DOHH2 (cell line): ENCODE results near the gene OSBPL3.

ENCODE experiments used
- H3F3A ChIP-seq: fragments of 200-600 bp; sonication (generic), shearing (Covaris generic); 2 replicates; pipeline ENCODE4 v1.6.0; 2016; ENCODE audit warnings: antibody characterized with exemption, mild to moderate bottlenecking; ENCODE audit not compliant: control insufficient read depth, insufficient read depth
- H3K27ac ChIP-seq: fragments of 200-600 bp; sonication (generic); 2 replicates; pipeline ENCODE4 v1.5.1; 2014; ENCODE audit warnings: low read depth, mild to moderate bottlenecking, low read length, moderate library complexity
- H3K27me3 ChIP-seq: fragments of 200-600 bp; sonication (generic); 2 replicates; pipeline ENCODE4 v1.6.1; 2014; ENCODE audit warnings: mild to moderate bottlenecking, low read length, mixed read lengths; ENCODE audit not compliant: control insufficient read depth
- H3K36me3 ChIP-seq: fragments of 200-600 bp; sonication (generic); 2 replicates; pipeline ENCODE4 v1.6.1; 2014; ENCODE audit warnings: mild to moderate bottlenecking, low read length, moderate library complexity, mixed read lengths; ENCODE audit not compliant: control insufficient read depth
- H3K4me1 ChIP-seq: fragments of 200-600 bp; sonication (generic); 2 replicates; pipeline ENCODE4 v1.6.1; 2014; ENCODE audit warnings: mild to moderate bottlenecking, low read length, mixed read lengths; ENCODE audit not compliant: control insufficient read depth
- H3K4me2 ChIP-seq: fragments of 200-600 bp; sonication (generic); 2 replicates; pipeline ENCODE4 v1.6.0; 2014; ENCODE audit warnings: mild to moderate bottlenecking, low read length, moderate library complexity
- H3K4me3 ChIP-seq: fragments of 200-600 bp; sonication (generic); 2 replicates; pipeline ENCODE4 v1.5.1; 2014; ENCODE audit warnings: mild to moderate bottlenecking, low read length, mixed read lengths
- H3K79me2 ChIP-seq: fragments of 200-600 bp; sonication (generic); 2 replicates; pipeline ENCODE4 v1.6.1; 2014; ENCODE audit warnings: mild to moderate bottlenecking, low read length, mixed read lengths; ENCODE audit not compliant: control insufficient read depth
- H3K9me2 ChIP-seq: fragments of 200-600 bp; sonication (generic); replicated peaks from 2 replicates; pipeline ENCODE4 v1.6.1; 2014; ENCODE audit warnings: mild to moderate bottlenecking, low read length, mixed read lengths; ENCODE audit not compliant: control insufficient read depth
- H3K9me3 ChIP-seq: fragments of 200-600 bp; sonication (generic); 2 replicates; pipeline ENCODE4 v1.6.1; 2014; ENCODE audit warnings: antibody characterized with exemption, low read length, mixed read lengths; ENCODE audit not compliant: control insufficient read depth, insufficient read depth
- H4K20me1 ChIP-seq: fragments of 200-600 bp; sonication (generic); 2 replicates; pipeline ENCODE4 v1.6.0; 2014; ENCODE audit warnings: low read depth, mild to moderate bottlenecking, antibody characterized with exemption, low read length, moderate library complexity; ENCODE audit not compliant: control insufficient read depth, insufficient read depth
- EZH2phosphoT487 ChIP-seq: fragments of 200-600 bp; sonication (generic); IDR thresholded peaks from 2 replicates; pipeline ENCODE4 v1.6.1; 2017; ENCODE audit warnings: borderline replicate concordance, mild to moderate bottlenecking, antibody characterized with exemption, low read length, moderate library complexity, mixed read lengths
- TF ChIP-seq, protein P1 (sequence below): fragments of 200-600 bp; sonication (generic); IDR thresholded peaks from one replicate; pipeline ENCODE4 v1.5.1; 2014; ENCODE audit warnings: antibody characterized with exemption, mild to moderate bottlenecking, low read depth, low read length; ENCODE audit not compliant: poor library complexity, severe bottlenecking

OSBPL3 gene

DNA sequence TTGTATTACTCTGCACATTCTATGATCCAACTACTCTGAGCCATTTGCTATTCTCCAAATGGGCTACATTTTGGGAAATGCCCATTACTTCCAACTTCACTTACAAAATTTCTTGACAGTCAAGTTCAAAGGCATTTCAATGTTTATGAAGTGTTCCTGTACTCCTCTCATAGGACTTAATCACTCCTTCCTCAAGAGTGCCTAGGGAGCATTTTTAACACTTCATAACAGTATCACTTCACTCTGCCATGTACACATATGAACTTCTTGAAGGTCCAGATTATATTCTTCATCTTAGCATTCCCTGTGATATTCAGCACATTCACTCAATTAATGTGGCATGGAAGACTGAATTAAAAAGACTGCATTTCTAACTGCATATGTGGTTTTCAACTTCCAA is 21.6 kb downstream of the OSBPL3 start:
- H4K20me1 ChIP-seq: peaks cover 29% of the 10 kb centered on the region; the same call in 1 of the 2 replicates
- H3K4me3 ChIP-seq: no peak overlapping the region
- no peaks in the 10 kb centered on the region for H3F3A ChIP-seq
- no peak overlapping the region for H3K27ac ChIP-seq
- no peaks in the 10 kb centered on the region for H3K27me3 ChIP-seq
- no peaks in the 10 kb centered on the region for H3K9me2 ChIP-seq
- H3K79me2 ChIP-seq: peaks cover 99% of the 10 kb centered on the region
- H3K4me2 ChIP-seq: no peak overlapping the region
- peaks cover 47% of the 10 kb centered on the region for H3K4me1 ChIP-seq
- H3K36me3 ChIP-seq: peaks cover 18% of the 10 kb centered on the region; the same call in 1 of the 2 replicates
- TF ChIP-seq, protein P1, sequence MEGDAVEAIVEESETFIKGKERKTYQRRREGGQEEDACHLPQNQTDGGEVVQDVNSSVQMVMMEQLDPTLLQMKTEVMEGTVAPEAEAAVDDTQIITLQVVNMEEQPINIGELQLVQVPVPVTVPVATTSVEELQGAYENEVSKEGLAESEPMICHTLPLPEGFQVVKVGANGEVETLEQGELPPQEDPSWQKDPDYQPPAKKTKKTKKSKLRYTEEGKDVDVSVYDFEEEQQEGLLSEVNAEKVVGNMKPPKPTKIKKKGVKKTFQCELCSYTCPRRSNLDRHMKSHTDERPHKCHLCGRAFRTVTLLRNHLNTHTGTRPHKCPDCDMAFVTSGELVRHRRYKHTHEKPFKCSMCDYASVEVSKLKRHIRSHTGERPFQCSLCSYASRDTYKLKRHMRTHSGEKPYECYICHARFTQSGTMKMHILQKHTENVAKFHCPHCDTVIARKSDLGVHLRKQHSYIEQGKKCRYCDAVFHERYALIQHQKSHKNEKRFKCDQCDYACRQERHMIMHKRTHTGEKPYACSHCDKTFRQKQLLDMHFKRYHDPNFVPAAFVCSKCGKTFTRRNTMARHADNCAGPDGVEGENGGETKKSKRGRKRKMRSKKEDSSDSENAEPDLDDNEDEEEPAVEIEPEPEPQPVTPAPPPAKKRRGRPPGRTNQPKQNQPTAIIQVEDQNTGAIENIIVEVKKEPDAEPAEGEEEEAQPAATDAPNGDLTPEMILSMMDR: no peak
- TF ChIP-seq EZH2phosphoT487: no peak
- no peaks in the 10 kb centered on the region for H3K9me3 ChIP-seq

DNA sequence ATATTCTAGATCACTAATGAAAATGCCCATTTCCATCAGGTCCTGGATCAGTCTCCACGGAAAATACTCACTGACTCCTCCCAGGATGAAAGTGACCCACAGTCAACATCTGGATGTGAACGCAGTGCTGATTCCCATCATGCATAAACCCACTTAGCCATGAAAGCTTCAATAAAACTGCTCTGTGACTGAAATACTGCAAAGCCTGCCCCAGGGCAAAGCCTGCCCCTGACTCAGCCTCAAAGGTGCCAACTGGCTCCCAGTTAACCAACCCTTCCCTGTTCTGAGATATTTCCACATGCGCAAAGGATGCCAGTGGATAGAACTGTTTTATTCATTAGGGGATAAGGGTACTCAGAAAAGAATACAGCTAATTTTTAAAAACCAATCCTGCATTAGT is 24.0 kb downstream of the OSBPL3 start:
- no peak overlapping the region for H3K4me2 ChIP-seq
- no peaks in the 10 kb centered on the region for H3K27me3 ChIP-seq
- no peaks in the 10 kb centered on the region for H3K9me3 ChIP-seq
- H3K36me3 ChIP-seq: peaks cover 14% of the 10 kb centered on the region; the same call in 1 of the 2 replicates
- no peak overlapping the region for H3K4me3 ChIP-seq
- no peak for TF ChIP-seq EZH2phosphoT487
- TF ChIP-seq, protein P1: no peak
- H3F3A ChIP-seq: no peaks in the 10 kb centered on the region
- peaks cover 28% of the 10 kb centered on the region; the same call in 1 of the 2 replicates for H4K20me1 ChIP-seq
- peaks cover 100% of the 10 kb centered on the region for H3K79me2 ChIP-seq
- H3K9me2 ChIP-seq: no peaks in the 10 kb centered on the region
- H3K27ac ChIP-seq: no peak overlapping the region
- H3K4me1 ChIP-seq: peaks cover 45% of the 10 kb centered on the region

DNA sequence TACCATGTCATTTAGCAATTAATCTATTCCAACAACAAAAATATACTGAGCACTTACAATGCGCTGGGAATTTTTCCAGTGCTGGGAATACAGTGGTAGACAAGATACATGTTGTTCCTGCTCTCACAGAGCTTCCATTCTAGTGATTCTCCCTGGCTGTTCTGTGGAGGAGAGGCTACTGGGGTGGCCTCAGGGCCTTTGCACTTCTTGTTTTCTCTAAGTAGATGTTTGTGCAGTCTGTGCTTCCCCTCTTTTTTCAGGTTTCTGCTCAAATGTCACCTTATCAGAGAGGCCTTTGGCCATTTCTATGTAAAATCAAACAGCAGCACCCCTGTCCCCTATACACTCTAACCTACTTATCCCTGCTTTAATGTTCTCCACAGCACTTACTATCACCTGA is 24.7 kb downstream of the OSBPL3 start:
- Histone ChIP-seq H3K27me3 (no peaks in the 10 kb centered on the region), H3K79me2 (peaks cover 100% of the 10 kb centered on the region), H3K27ac (no peak overlapping the region), H3F3A (no peaks in the 10 kb centered on the region), H4K20me1 (peaks cover 27% of the 10 kb centered on the region; the same call in 1 of the 2 replicates), H3K36me3 (peaks cover 11% of the 10 kb centered on the region; the same call in 1 of the 2 replicates), H3K4me1 (peaks cover 38% of the 10 kb centered on the region), H3K4me2 (no peak overlapping the region), H3K9me2 (no peaks in the 10 kb centered on the region), H3K4me3 (no peak overlapping the region), H3K9me3 (no peaks in the 10 kb centered on the region)
- no peak for TF ChIP-seq EZH2phosphoT487
- TF ChIP-seq, protein P1: no peak
